Ishikawa (cell line): ENCODE results near the gene ATP1A2.

Experiments used
- CEBPB ChIP-seq: IDR thresholded peaks from 2 replicates; pipeline ENCODE4 v1.6.1; 2012
- CREB1 ChIP-seq: IDR thresholded peaks from 2 replicates; pipeline ENCODE4 v1.6.1; 2012; ENCODE audit warnings: low read depth
- EP300 ChIP-seq: IDR thresholded peaks from 2 replicates; pipeline ENCODE4 v1.6.1; 2012; ENCODE audit warnings: borderline replicate concordance
- NFIC ChIP-seq: IDR thresholded peaks from 2 replicates; pipeline ENCODE4 v1.6.1; 2012
- RAD21 ChIP-seq: IDR thresholded peaks from 2 replicates; pipeline ENCODE4 v1.6.1; 2012; ENCODE audit warnings: low read depth
- TAF1 ChIP-seq: IDR thresholded peaks from 2 replicates; pipeline ENCODE4 v1.6.1; 2012; ENCODE audit warnings: low read depth, mild to moderate bottlenecking
- TCF12 ChIP-seq: IDR thresholded peaks from 2 replicates; pipeline ENCODE4 v1.6.1; 2012; ENCODE audit warnings: low read depth
- TEAD4 ChIP-seq: IDR thresholded peaks from 2 replicates; pipeline ENCODE4 v1.6.1; 2012
- ZBTB7A ChIP-seq: IDR thresholded peaks from 2 replicates; pipeline ENCODE4 v1.6.1; 2012; ENCODE audit warnings: low read depth
- TF ChIP-seq, protein P1 (sequence below): IDR thresholded peaks from 2 replicates; pipeline ENCODE4 v1.6.1; 2012; ENCODE audit warnings: low read depth, mild to moderate bottlenecking
- TF ChIP-seq, protein P2 (sequence below): IDR thresholded peaks from 2 replicates; pipeline ENCODE4 v1.6.1; 2012
- TF ChIP-seq, protein P3 (sequence below): IDR thresholded peaks from 2 replicates; pipeline ENCODE4 v1.6.1; 2012

DNA sequence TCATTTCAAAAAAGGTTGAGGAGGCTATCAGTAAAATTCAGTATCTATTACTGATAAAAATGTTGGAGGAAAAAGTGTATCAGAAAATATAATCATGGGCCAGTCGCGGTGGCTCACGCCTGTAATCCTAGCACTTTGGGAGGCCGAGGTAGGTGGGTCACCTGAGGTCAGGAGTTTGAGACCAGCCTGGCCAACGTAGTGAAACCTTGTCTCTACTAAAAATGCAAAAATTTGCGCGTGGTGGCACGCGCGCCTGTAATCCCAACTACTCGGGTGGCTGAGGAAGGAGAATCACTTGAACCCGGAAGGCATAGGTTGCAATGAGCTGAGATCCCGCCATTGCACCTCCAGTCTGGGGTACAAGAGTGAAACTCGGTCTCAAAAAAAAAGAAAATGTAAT lies 30.5 kb downstream of the ATP1A2 start:
- TF ChIP-seq TEAD4 (no peak), ZBTB7A (no peak), EP300 (no peak), CREB1 (no peak), TAF1 (no peak), CEBPB (no peak), TCF12 (no peak), NFIC (no peak), RAD21 (no peak)
- TF ChIP-seq, protein P1, sequence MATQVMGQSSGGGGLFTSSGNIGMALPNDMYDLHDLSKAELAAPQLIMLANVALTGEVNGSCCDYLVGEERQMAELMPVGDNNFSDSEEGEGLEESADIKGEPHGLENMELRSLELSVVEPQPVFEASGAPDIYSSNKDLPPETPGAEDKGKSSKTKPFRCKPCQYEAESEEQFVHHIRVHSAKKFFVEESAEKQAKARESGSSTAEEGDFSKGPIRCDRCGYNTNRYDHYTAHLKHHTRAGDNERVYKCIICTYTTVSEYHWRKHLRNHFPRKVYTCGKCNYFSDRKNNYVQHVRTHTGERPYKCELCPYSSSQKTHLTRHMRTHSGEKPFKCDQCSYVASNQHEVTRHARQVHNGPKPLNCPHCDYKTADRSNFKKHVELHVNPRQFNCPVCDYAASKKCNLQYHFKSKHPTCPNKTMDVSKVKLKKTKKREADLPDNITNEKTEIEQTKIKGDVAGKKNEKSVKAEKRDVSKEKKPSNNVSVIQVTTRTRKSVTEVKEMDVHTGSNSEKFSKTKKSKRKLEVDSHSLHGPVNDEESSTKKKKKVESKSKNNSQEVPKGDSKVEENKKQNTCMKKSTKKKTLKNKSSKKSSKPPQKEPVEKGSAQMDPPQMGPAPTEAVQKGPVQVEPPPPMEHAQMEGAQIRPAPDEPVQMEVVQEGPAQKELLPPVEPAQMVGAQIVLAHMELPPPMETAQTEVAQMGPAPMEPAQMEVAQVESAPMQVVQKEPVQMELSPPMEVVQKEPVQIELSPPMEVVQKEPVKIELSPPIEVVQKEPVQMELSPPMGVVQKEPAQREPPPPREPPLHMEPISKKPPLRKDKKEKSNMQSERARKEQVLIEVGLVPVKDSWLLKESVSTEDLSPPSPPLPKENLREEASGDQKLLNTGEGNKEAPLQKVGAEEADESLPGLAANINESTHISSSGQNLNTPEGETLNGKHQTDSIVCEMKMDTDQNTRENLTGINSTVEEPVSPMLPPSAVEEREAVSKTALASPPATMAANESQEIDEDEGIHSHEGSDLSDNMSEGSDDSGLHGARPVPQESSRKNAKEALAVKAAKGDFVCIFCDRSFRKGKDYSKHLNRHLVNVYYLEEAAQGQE: no peak
- TF ChIP-seq, protein P2, sequence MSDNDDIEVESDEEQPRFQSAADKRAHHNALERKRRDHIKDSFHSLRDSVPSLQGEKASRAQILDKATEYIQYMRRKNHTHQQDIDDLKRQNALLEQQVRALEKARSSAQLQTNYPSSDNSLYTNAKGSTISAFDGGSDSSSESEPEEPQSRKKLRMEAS: no peak
- TF ChIP-seq, protein P3, sequence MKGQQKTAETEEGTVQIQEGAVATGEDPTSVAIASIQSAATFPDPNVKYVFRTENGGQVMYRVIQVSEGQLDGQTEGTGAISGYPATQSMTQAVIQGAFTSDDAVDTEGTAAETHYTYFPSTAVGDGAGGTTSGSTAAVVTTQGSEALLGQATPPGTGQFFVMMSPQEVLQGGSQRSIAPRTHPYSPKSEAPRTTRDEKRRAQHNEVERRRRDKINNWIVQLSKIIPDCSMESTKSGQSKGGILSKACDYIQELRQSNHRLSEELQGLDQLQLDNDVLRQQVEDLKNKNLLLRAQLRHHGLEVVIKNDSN: no peak
